Liver (tissue), 9 donors: ENCODE results near the gene SYDE2. TPM values are rescaled to one million over a fixed set of nuclear protein-coding genes. Genes with fewer than 3 reads are reported as not detected.

Source experiments
- DNase-seq: peaks from one replicate; pipeline ENCODE4 v3.0.0-alpha.2; 2017; ENCODE audit warnings: low spot score
- H3K27ac ChIP-seq, 2 donors: one replicate each; pipeline ENCODE4 v1.7.0; 2013; ENCODE audit warnings: inconsistent platforms in 2 of 2, low read length in 2 of 2, control low read depth in 1 of 2, low read depth in 1 of 2, mild to moderate bottlenecking in 1 of 2
- H3K27me3 ChIP-seq, 4 donors: one replicate each; pipeline versions ENCODE4 v1.6.1 to v1.7.0; 2013; ENCODE audit warnings: low read length in 3 of 4, inconsistent platforms in 1 of 4, mild to moderate bottlenecking in 1 of 4, moderate library complexity in 1 of 4; ENCODE audit not compliant: control insufficient read depth in 4 of 4, insufficient read depth in 4 of 4
- H3K36me3 ChIP-seq, 4 donors: one replicate each; pipeline versions ENCODE4 v1.6.1 to v1.7.0; 2013; ENCODE audit warnings: low read length in 3 of 4, mild to moderate bottlenecking in 3 of 4, low read depth in 1 of 4, moderate library complexity in 1 of 4; ENCODE audit not compliant: control insufficient read depth in 4 of 4, insufficient read depth in 3 of 4
- H3K4me1 ChIP-seq, 4 donors: one replicate each; pipeline versions ENCODE4 v1.6.1 to v1.7.0; 2013; ENCODE audit warnings: low read length in 3 of 4, mild to moderate bottlenecking in 3 of 4, moderate library complexity in 1 of 4; ENCODE audit not compliant: control insufficient read depth in 4 of 4, insufficient read depth in 4 of 4
- H3K4me3 ChIP-seq, 3 donors: one replicate each; pipeline versions ENCODE4 v1.6.1 to v1.7.0; 2013; ENCODE audit warnings: low read length in 3 of 3, control low read depth in 1 of 3, low read depth in 1 of 3, mild to moderate bottlenecking in 1 of 3
- H3K9ac ChIP-seq, 2 donors: one replicate each; pipeline ENCODE4 v1.7.0; 2013; ENCODE audit warnings: low read length in 2 of 2, mild to moderate bottlenecking in 2 of 2, moderate library complexity in 2 of 2, control low read depth in 1 of 2, low read depth in 1 of 2
- H3K9me3 ChIP-seq, 4 donors: one replicate each; pipeline versions ENCODE4 v1.6.1 to v1.7.0; 2013; ENCODE audit warnings: low read length in 3 of 4; ENCODE audit not compliant: control insufficient read depth in 4 of 4
- ATF3 ChIP-seq: IDR thresholded peaks from 2 replicates; pipeline ENCODE4 v1.6.1; 2016; ENCODE audit warnings: antibody characterized with exemption
- CTCF ChIP-seq: fragments of 150-350 bp; IDR thresholded peaks from 2 replicates; pipeline ENCODE4 v1.5.1; 2017; ENCODE audit warnings: improper control_type of control experiment, low read depth, low read length; ENCODE audit not compliant: missing input control
- EGR1 ChIP-seq, 2 donors: IDR thresholded peaks; 2 replicates each; pipeline ENCODE4 v1.6.1; 2016 to 2018; ENCODE audit warnings: antibody characterized with exemption in 2 of 2, low read depth in 2 of 2
- FOXA1 ChIP-seq: IDR thresholded peaks from 2 replicates; pipeline ENCODE4 v1.6.1; 2016; ENCODE audit warnings: antibody characterized with exemption
- FOXA2 ChIP-seq: IDR thresholded peaks from 2 replicates; pipeline ENCODE4 v1.6.1; 2016; ENCODE audit warnings: antibody characterized with exemption
- GABPA ChIP-seq, 2 donors: IDR thresholded peaks in 1 of 2; conservative IDR thresholded peaks in 1 of 2; 2 replicates each; pipeline ENCODE4 v1.6.1; 2016; ENCODE audit warnings: antibody characterized with exemption in 2 of 2, mild to moderate bottlenecking in 1 of 2, moderate library complexity in 1 of 2
- HNF4A ChIP-seq, 2 donors: conservative IDR thresholded peaks; 2 replicates each; pipeline ENCODE4 v1.6.1; 2016; ENCODE audit warnings: antibody characterized with exemption in 2 of 2, mild to moderate bottlenecking in 2 of 2
- HNF4G ChIP-seq: IDR thresholded peaks from 2 replicates; pipeline ENCODE4 v1.6.1; 2016; ENCODE audit warnings: antibody characterized with exemption
- JUND ChIP-seq, 2 donors: IDR thresholded peaks; 2 replicates each; pipeline ENCODE4 v1.6.1; 2016; ENCODE audit warnings: antibody characterized with exemption in 2 of 2
- MAX ChIP-seq: IDR thresholded peaks from 2 replicates; pipeline ENCODE4 v1.6.1; 2016; ENCODE audit warnings: antibody characterized with exemption
- NR2F2 ChIP-seq: IDR thresholded peaks from 2 replicates; pipeline ENCODE4 v1.6.1; 2016; ENCODE audit warnings: antibody characterized with exemption
- RAD21 ChIP-seq, 2 donors: IDR thresholded peaks; 2 replicates each; pipeline ENCODE4 v1.6.1; 2016; ENCODE audit warnings: antibody characterized with exemption in 2 of 2, mild to moderate bottlenecking in 2 of 2
- REST ChIP-seq: IDR thresholded peaks from 2 replicates; pipeline ENCODE4 v1.6.1; 2016; ENCODE audit warnings: antibody characterized with exemption, mild to moderate bottlenecking
- RXRA ChIP-seq, 2 donors: IDR thresholded peaks; 2 replicates each; pipeline ENCODE4 v1.6.1; 2017 to 2018; ENCODE audit warnings: antibody characterized with exemption in 2 of 2, mild to moderate bottlenecking in 1 of 2
- SP1 ChIP-seq: IDR thresholded peaks from 2 replicates; pipeline ENCODE4 v1.6.1; 2018; ENCODE audit warnings: antibody characterized with exemption, mild to moderate bottlenecking
- TAF1 ChIP-seq: conservative IDR thresholded peaks from 2 replicates; pipeline ENCODE4 v1.6.1; 2016; ENCODE audit warnings: antibody characterized with exemption, mild to moderate bottlenecking
- YY1 ChIP-seq: IDR thresholded peaks from 2 replicates; pipeline ENCODE4 v1.6.1; 2016; ENCODE audit warnings: antibody characterized with exemption, mild to moderate bottlenecking
- ZBTB33 ChIP-seq: IDR thresholded peaks from 2 replicates; pipeline ENCODE4 v1.6.1; 2016; ENCODE audit warnings: antibody characterized with exemption
- WGBS: extraction: QIAGEN DNeasy Blood & Tissue Kit; methylation state at CpG from one replicate; pipeline ENCODE4 v1.1.7; 2013; 5-methylcytosine and 5-hydroxymethylcytosine counted together
- polyA plus RNA-seq, 2 donors: library from polyadenylated mRNA; stranded (reverse) in 1 of 2; unstranded in 1 of 2; fragments of 200-250 nt in 1 of 2; fragments of >200 nt in 1 of 2; fragmentation: Nextera tagmentation in 1 of 2; extraction: Ambion mirVana in 1 of 2; gene quantifications; one replicate each; pipeline versions ENCODE4 v1.2.1 to v1.2.3, GENCODE V29; 2013 to 2015
- total RNA-seq, 2 donors: library from RNA; depleted of rRNA; stranded (reverse); fragments of >200 nt; gene quantifications; one replicate each; pipeline ENCODE4 v1.2.3, GENCODE V29; 2014
- donor health status: healthy.
- donor health status: healthy.
- donor health status: healthy.
- donor health status: healthy.
- donor health status: healthy.

SYDE2 gene
- total and polyA plus RNA-seq, 4 donors = 1.3 to 11.5 (median 3.7) TPM

- H3K27ac ChIP-seq = no peak overlapping the region
- DNase-seq = no peak
- H3K36me3 ChIP-seq = peaks cover 0 to 7% (median 6%) of the 10 kb centered on the region in 4 donors
- WGBS = 55% methylated on average over 2 of the region's 2 CpGs
- H3K9me3 ChIP-seq = no peaks in the 10 kb centered on the region
- no peak overlapping the region for H3K9ac ChIP-seq
- H3K4me3 ChIP-seq = no peak overlapping the region
- H3K4me1 ChIP-seq = peaks cover 0 to 3% (median 0%) of the 10 kb centered on the region in 4 donors
- TF ChIP-seq TAF1 (no peak), ATF3 (no peak), HNF4A (conservative IDR thresholded peaks at IDR 0.05) (no peak), JUND (IDR thresholded peaks at IDR 0.05) (no peak), GABPA (IDR thresholded peaks at IDR 0.05 in 1 of 2, conservative IDR thresholded peaks at IDR 0.05 in 1 of 2) (no peak), MAX (no peak), REST (no peak), EGR1 (IDR thresholded peaks at IDR 0.05; ENCODE audit: low read depth in 2 of 2) (no peak), FOXA1 (no peak), CTCF (no peak), RAD21 (IDR thresholded peaks at IDR 0.05) (no peak), SP1 (no peak), RXRA (IDR thresholded peaks at IDR 0.05) (no peak), FOXA2 (no peak), NR2F2 (no peak), HNF4G (no peak), ZBTB33 (no peak), YY1 (no peak)
- H3K27me3 ChIP-seq = no peaks in the 10 kb centered on the region
Observed at GRCh38 chr1:85179522-85179921, 21.3 kb downstream of the SYDE2 start.
